Measurements from ENCODE around the gene DIO1. TPM values are rescaled to one million over a fixed set of nuclear protein-coding genes. Genes with fewer than 3 reads are reported as not detected.

DIO1 gene
- polyA plus RNA-seq, 1 of the 3 experiments (the other 2 are of a cell fraction): not detected

- TF ChIP-seq CTCF (IDR thresholded peaks at IDR 0.05) (no peak), POLR2AphosphoS5 (IDR thresholded peaks at IDR 0.05; ENCODE audit: low read depth, low read length) (no peak), MXI1 (IDR thresholded peaks at IDR 0.05; ENCODE audit: low read depth, low read length) (no peak), USF2 (IDR thresholded peaks at IDR 0.05; ENCODE audit: borderline replicate concordance, low read depth, low read length) (no peak), NRF1 (IDR thresholded peaks at IDR 0.05; ENCODE audit: low read depth, low read length) (no peak), MEF2A (IDR thresholded peaks at IDR 0.05; ENCODE audit: borderline replicate concordance, low read depth) (no peak)
Measured at GRCh38 chr1:53942127-53942957, 48.4 kb downstream of the DIO1 start (continued).

GRCh38 chr1:53943090-53943489 lies 49.1 kb downstream of the DIO1 start:
- H3K27me3 ChIP-seq (ENCODE audit: insufficient read depth): no peaks in the 10 kb centered on the region
- H3K4me2 ChIP-seq: no peak overlapping the region
- H4K20me1 ChIP-seq (ENCODE audit: insufficient read depth): no peaks in the 10 kb centered on the region
- ChIA-PET CTCF (interaction anchor here (1.0 kb wide), 1 partner anchor 16 kb away, joined by 5 read pairs; no protein-coding TSS in a partner anchor), POLR2A (no interaction called here)
- H2AFZ ChIP-seq (ENCODE audit: low read depth): no peak overlapping the region
- no peaks in the 10 kb centered on the region for H3F3A ChIP-seq (replicated peaks; ENCODE audit: insufficient read depth)
- no peak overlapping the region for H3K4me3 ChIP-seq (ENCODE audit: low read depth in 2 of 2, low read length in 1 of 2)
- H3K9me3 ChIP-seq: no peaks in the 10 kb centered on the region
- peaks cover 13 to 18% of the 10 kb centered on the region in 2 experiments for H3K36me3 ChIP-seq (replicated peaks in 1 of 2; ENCODE audit: control insufficient read depth in 1 of 2, insufficient read depth in 2 of 2, low read length in 1 of 2)
- DNase-seq: no peak
- peaks cover 62% of the 10 kb centered on the region for H3K79me2 ChIP-seq (ENCODE audit: insufficient read depth)
- no peak for TF ChIP-seq FOXJ3 (CRISPR knock-in tag; IDR thresholded peaks at IDR 0.05)
- no peak for TF ChIP-seq GATA2 (CRISPR knock-in tag; IDR thresholded peaks at IDR 0.05)
- TF ChIP-seq FOXM1 (IDR thresholded peaks at IDR 0.05; ENCODE audit: low read depth): no peak
- TF ChIP-seq SMC3 (IDR thresholded peaks at IDR 0.05; ENCODE audit: low read depth, low read length): no peak
- TF ChIP-seq NRF1 (IDR thresholded peaks at IDR 0.05; ENCODE audit: low read depth, low read length): no peak
- no peak for TF ChIP-seq ELF1 (IDR thresholded peaks at IDR 0.05)
- TF ChIP-seq POLR2AphosphoS5 (IDR thresholded peaks at IDR 0.05; ENCODE audit: low read depth, low read length): no peak
- no peak for TF ChIP-seq MXI1 (IDR thresholded peaks at IDR 0.05; ENCODE audit: low read depth, low read length)
- H3K9me2 ChIP-seq: no peaks in the 10 kb centered on the region
- peaks cover 5 to 17% of the 10 kb centered on the region in 2 experiments; a peak in 2 of 4 replicates for H3K4me1 ChIP-seq (ENCODE audit: control insufficient read depth in 1 of 2, insufficient read depth in 2 of 2, low read depth in 1 of 2, low read length in 1 of 2)
- no peak overlapping the region for H3K9ac ChIP-seq
- H3K27ac ChIP-seq (ENCODE audit: low read depth in 2 of 2, low read length in 1 of 2): no peak overlapping the region
- WGBS (ENCODE audit: low lambda C conversion rate): 98% methylated on average over 6 of the region's 6 CpGs

Data from SK-N-SH (cell line).